ENCODE results near the gene ENO4.

The ENO4 gene

GRCh38 chr10:116829711-116830110, 19.6 kb upstream of the ENO4 start:
- H3K27me3 ChIP-seq (ENCODE audit: control insufficient read depth in 2 of 2, insufficient read depth in 2 of 2, low read length in 2 of 2) = no peaks in the 10 kb centered on the region
- no peak overlapping the region for H3K4me3 ChIP-seq (ENCODE audit: low read length in 2 of 2)
- H3K36me3 ChIP-seq (ENCODE audit: control insufficient read depth in 2 of 2, insufficient read depth in 2 of 2, low read length in 2 of 2) = no peaks in the 10 kb centered on the region
- no peaks in the 10 kb centered on the region for H3K4me1 ChIP-seq (ENCODE audit: control insufficient read depth in 2 of 2, insufficient read depth in 2 of 2, low read length in 2 of 2)
- no peak overlapping the region for H3K9ac ChIP-seq (ENCODE audit: low read depth in 1 of 2, low read length in 2 of 2)
- H3K27ac ChIP-seq (ENCODE audit: low read depth in 2 of 2, low read length in 2 of 2) = no peak overlapping the region
- no peaks in the 10 kb centered on the region for H3K9me3 ChIP-seq (ENCODE audit: control insufficient read depth in 2 of 2, low read length in 2 of 2)

DNA sequence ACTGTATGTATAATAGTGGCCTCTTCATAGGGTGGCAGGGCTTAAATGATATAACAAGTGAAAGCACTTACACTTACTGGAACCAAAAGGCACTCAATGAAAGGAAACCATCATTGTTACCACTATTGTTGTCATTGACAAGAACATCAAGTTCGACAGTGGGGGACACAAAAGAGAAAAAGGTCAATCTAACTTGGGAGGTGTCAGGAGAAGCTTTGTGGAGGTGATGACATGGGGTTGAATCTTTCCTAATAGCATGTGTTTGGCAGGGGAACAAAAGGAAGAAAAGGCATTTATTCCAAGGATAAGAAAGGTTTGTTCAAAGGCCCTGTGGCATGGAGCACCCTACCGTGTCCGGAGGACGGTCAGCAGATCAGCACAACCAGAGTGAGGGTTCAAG, 18.2 kb upstream of the ENO4 start:
- no peak overlapping the region for H3K27ac ChIP-seq (ENCODE audit: low read depth in 2 of 2, low read length in 2 of 2)

DNA sequence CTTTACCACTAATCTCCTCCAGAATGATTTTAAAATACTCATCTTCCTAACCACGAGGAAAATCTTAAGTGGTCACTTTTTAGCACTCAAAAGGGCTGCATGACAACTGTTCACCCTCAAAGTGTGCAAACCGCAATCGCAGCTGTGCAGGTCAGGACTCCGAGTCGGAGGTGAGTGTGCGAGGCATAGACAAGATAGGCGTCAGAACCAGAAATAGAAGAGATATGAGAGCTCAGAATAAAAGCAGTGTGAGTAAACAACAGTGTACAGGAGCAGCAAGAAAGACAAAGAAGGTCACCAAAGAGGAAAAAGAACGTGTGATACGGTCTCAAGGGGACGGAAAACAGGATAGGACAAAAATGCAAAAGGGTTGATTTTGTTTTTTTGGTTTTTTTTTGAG, 17.5 kb upstream of the ENO4 start:
- H3K36me3 ChIP-seq (ENCODE audit: control insufficient read depth in 2 of 2, insufficient read depth in 2 of 2, low read length in 2 of 2) = no peaks in the 10 kb centered on the region
- H3K9ac ChIP-seq (ENCODE audit: low read depth in 1 of 2, low read length in 2 of 2) = no peak overlapping the region
- no peak overlapping the region for H3K27ac ChIP-seq (ENCODE audit: low read depth in 2 of 2, low read length in 2 of 2)
- H3K9me3 ChIP-seq (ENCODE audit: control insufficient read depth in 2 of 2, low read length in 2 of 2) = no peaks in the 10 kb centered on the region
- H3K4me3 ChIP-seq (ENCODE audit: low read length in 2 of 2) = no peak overlapping the region
- no peaks in the 10 kb centered on the region for H3K4me1 ChIP-seq (ENCODE audit: control insufficient read depth in 2 of 2, insufficient read depth in 2 of 2, low read length in 2 of 2)
- no peaks in the 10 kb centered on the region for H3K27me3 ChIP-seq (ENCODE audit: control insufficient read depth in 2 of 2, insufficient read depth in 2 of 2, low read length in 2 of 2)

More for the DNA sequence above, 18.2 kb upstream of the ENO4 start:
- Histone ChIP-seq H3K9me3 (ENCODE audit: control insufficient read depth in 2 of 2, low read length in 2 of 2) (no peaks in the 10 kb centered on the region), H3K4me3 (ENCODE audit: low read length in 2 of 2) (no peak overlapping the region), H3K4me1 (ENCODE audit: control insufficient read depth in 2 of 2, insufficient read depth in 2 of 2, low read length in 2 of 2) (no peaks in the 10 kb centered on the region), H3K9ac (ENCODE audit: low read depth in 1 of 2, low read length in 2 of 2) (no peak overlapping the region), H3K27me3 (ENCODE audit: control insufficient read depth in 2 of 2, insufficient read depth in 2 of 2, low read length in 2 of 2) (no peaks in the 10 kb centered on the region), H3K36me3 (ENCODE audit: control insufficient read depth in 2 of 2, insufficient read depth in 2 of 2, low read length in 2 of 2) (no peaks in the 10 kb centered on the region)

GRCh38 chr10:116833986-116834985, 15.0 kb upstream of the ENO4 start:
- Histone ChIP-seq H3K27me3 (ENCODE audit: control insufficient read depth in 2 of 2, insufficient read depth in 2 of 2, low read length in 2 of 2) (no peaks in the 10 kb centered on the region), H3K36me3 (ENCODE audit: control insufficient read depth in 2 of 2, insufficient read depth in 2 of 2, low read length in 2 of 2) (no peaks in the 10 kb centered on the region), H3K27ac (ENCODE audit: low read depth in 2 of 2, low read length in 2 of 2) (no peak overlapping the region), H3K4me3 (ENCODE audit: low read length in 2 of 2) (no peak overlapping the region), H3K9me3 (ENCODE audit: control insufficient read depth in 2 of 2, low read length in 2 of 2) (no peaks in the 10 kb centered on the region), H3K9ac (ENCODE audit: low read depth in 1 of 2, low read length in 2 of 2) (no peak overlapping the region), H3K4me1 (ENCODE audit: control insufficient read depth in 2 of 2, insufficient read depth in 2 of 2, low read length in 2 of 2) (peaks cover 0 to 3% of the 10 kb centered on the region in 2 donors)

GRCh38 chr10:116835658-116836057, 13.6 kb upstream of the ENO4 start:
- Histone ChIP-seq H3K4me3 (ENCODE audit: low read length in 2 of 2) (no peak overlapping the region), H3K27me3 (ENCODE audit: control insufficient read depth in 2 of 2, insufficient read depth in 2 of 2, low read length in 2 of 2) (no peaks in the 10 kb centered on the region), H3K9ac (ENCODE audit: low read depth in 1 of 2, low read length in 2 of 2) (no peak overlapping the region), H3K36me3 (ENCODE audit: control insufficient read depth in 2 of 2, insufficient read depth in 2 of 2, low read length in 2 of 2) (no peaks in the 10 kb centered on the region), H3K27ac (ENCODE audit: low read depth in 2 of 2, low read length in 2 of 2) (no peak overlapping the region), H3K9me3 (ENCODE audit: control insufficient read depth in 2 of 2, low read length in 2 of 2) (no peaks in the 10 kb centered on the region), H3K4me1 (ENCODE audit: control insufficient read depth in 2 of 2, insufficient read depth in 2 of 2, low read length in 2 of 2) (peaks cover 0 to 3% of the 10 kb centered on the region in 2 donors)

DNA sequence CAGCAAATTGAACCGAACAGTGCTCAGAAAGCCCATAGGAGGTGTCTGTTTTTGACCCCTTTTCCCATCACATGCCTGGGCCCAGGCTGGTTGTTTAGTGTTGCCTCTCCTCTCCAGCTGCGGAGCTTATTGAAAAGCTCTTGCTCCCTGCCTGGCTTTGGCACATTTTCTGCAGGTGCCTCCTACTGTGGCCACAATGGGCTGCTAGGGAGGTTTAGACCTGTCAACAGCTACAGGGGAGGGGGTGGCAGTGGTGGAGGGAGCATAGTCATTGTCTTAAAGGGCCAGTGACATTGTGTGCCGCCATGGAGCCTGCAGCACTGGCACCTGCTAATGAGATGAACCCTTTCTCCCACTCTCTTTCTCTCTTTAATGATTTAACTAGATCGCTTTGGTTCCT, 13.2 kb upstream of the ENO4 start:
- H3K9me3 ChIP-seq (ENCODE audit: control insufficient read depth in 2 of 2, low read length in 2 of 2) = no peaks in the 10 kb centered on the region
- H3K36me3 ChIP-seq (ENCODE audit: control insufficient read depth in 2 of 2, insufficient read depth in 2 of 2, low read length in 2 of 2) = no peaks in the 10 kb centered on the region
- H3K27ac ChIP-seq (ENCODE audit: low read depth in 2 of 2, low read length in 2 of 2) = no peak overlapping the region
- no peak overlapping the region for H3K4me3 ChIP-seq (ENCODE audit: low read length in 2 of 2)
- H3K27me3 ChIP-seq (ENCODE audit: control insufficient read depth in 2 of 2, insufficient read depth in 2 of 2, low read length in 2 of 2) = no peaks in the 10 kb centered on the region
- H3K9ac ChIP-seq (ENCODE audit: low read depth in 1 of 2, low read length in 2 of 2) = no peak overlapping the region
- peaks cover 0 to 3% of the 10 kb centered on the region in 2 donors for H3K4me1 ChIP-seq (ENCODE audit: control insufficient read depth in 2 of 2, insufficient read depth in 2 of 2, low read length in 2 of 2)

GRCh38 chr10:116836902-116837523, 12.3 kb upstream of the ENO4 start:
- Histone ChIP-seq H3K9me3 (ENCODE audit: control insufficient read depth in 2 of 2, low read length in 2 of 2) (no peaks in the 10 kb centered on the region), H3K4me3 (ENCODE audit: low read length in 2 of 2) (no peak overlapping the region), H3K9ac (ENCODE audit: low read depth in 1 of 2, low read length in 2 of 2) (no peak overlapping the region), H3K27me3 (ENCODE audit: control insufficient read depth in 2 of 2, insufficient read depth in 2 of 2, low read length in 2 of 2) (no peaks in the 10 kb centered on the region), H3K4me1 (ENCODE audit: control insufficient read depth in 2 of 2, insufficient read depth in 2 of 2, low read length in 2 of 2) (peaks cover 0 to 3% of the 10 kb centered on the region in 2 donors), H3K27ac (ENCODE audit: low read depth in 2 of 2, low read length in 2 of 2) (no peak overlapping the region), H3K36me3 (ENCODE audit: control insufficient read depth in 2 of 2, insufficient read depth in 2 of 2, low read length in 2 of 2) (no peaks in the 10 kb centered on the region)

DNA sequence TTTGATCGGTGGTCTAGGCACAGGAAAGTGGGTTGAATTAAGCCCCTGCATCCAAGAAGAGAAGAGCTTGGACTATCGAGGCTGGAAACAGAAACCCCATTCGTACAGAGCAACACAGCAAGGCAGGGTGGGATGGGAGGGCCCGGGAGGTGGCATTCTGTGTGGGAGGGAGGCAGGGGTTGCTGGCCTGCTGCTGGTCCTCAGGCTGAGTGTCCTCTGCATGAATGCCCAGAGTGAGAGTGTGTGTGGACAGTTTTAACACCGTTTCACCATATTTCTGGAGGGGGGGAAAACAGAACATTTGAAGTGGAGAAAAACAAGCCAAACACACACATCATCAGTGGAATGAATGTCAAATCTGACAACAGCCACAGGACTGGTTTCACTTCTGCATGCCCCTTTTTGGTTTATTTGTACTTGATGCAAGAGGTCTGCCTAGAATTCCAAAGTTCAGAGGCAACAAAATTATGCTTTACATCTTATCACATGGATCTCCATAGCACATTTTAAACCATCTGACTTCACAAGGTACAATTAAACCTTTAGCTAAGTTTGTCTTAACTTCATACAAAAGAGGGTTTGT, 11.1 kb upstream of the ENO4 start:
- Histone ChIP-seq H3K9me3 (ENCODE audit: control insufficient read depth in 2 of 2, low read length in 2 of 2) (no peaks in the 10 kb centered on the region), H3K9ac (ENCODE audit: low read depth in 1 of 2, low read length in 2 of 2) (no peak overlapping the region), H3K4me3 (ENCODE audit: low read length in 2 of 2) (no peak overlapping the region), H3K27me3 (ENCODE audit: control insufficient read depth in 2 of 2, insufficient read depth in 2 of 2, low read length in 2 of 2) (no peaks in the 10 kb centered on the region), H3K4me1 (ENCODE audit: control insufficient read depth in 2 of 2, insufficient read depth in 2 of 2, low read length in 2 of 2) (peaks cover 0 to 3% of the 10 kb centered on the region in 2 donors), H3K36me3 (ENCODE audit: control insufficient read depth in 2 of 2, insufficient read depth in 2 of 2, low read length in 2 of 2) (no peaks in the 10 kb centered on the region), H3K27ac (ENCODE audit: low read depth in 2 of 2, low read length in 2 of 2) (no peak overlapping the region)

GRCh38 chr10:116840389-116841075, 8.8 kb upstream of the ENO4 start:
- H3K27ac ChIP-seq (ENCODE audit: low read depth in 2 of 2, low read length in 2 of 2) = no peak overlapping the region
- H3K27me3 ChIP-seq (ENCODE audit: control insufficient read depth in 2 of 2, insufficient read depth in 2 of 2, low read length in 2 of 2) = no peaks in the 10 kb centered on the region
- H3K9me3 ChIP-seq (ENCODE audit: control insufficient read depth in 2 of 2, low read length in 2 of 2) = no peaks in the 10 kb centered on the region
- peaks cover 0 to 3% of the 10 kb centered on the region in 2 donors for H3K4me1 ChIP-seq (ENCODE audit: control insufficient read depth in 2 of 2, insufficient read depth in 2 of 2, low read length in 2 of 2)
- no peaks in the 10 kb centered on the region for H3K36me3 ChIP-seq (ENCODE audit: control insufficient read depth in 2 of 2, insufficient read depth in 2 of 2, low read length in 2 of 2)
- H3K9ac ChIP-seq (ENCODE audit: low read depth in 1 of 2, low read length in 2 of 2) = no peak overlapping the region
- H3K4me3 ChIP-seq (ENCODE audit: low read length in 2 of 2) = no peak overlapping the region
